ENCODE results near the gene ZNF324. TPM values are rescaled to one million over a fixed set of nuclear protein-coding genes. Genes with fewer than 3 reads are reported as not detected.

ZNF324 gene
- total and polyA plus RNA-seq, 9 donors = 3.9 to 20.2 (median 17.3) TPM

DNA sequence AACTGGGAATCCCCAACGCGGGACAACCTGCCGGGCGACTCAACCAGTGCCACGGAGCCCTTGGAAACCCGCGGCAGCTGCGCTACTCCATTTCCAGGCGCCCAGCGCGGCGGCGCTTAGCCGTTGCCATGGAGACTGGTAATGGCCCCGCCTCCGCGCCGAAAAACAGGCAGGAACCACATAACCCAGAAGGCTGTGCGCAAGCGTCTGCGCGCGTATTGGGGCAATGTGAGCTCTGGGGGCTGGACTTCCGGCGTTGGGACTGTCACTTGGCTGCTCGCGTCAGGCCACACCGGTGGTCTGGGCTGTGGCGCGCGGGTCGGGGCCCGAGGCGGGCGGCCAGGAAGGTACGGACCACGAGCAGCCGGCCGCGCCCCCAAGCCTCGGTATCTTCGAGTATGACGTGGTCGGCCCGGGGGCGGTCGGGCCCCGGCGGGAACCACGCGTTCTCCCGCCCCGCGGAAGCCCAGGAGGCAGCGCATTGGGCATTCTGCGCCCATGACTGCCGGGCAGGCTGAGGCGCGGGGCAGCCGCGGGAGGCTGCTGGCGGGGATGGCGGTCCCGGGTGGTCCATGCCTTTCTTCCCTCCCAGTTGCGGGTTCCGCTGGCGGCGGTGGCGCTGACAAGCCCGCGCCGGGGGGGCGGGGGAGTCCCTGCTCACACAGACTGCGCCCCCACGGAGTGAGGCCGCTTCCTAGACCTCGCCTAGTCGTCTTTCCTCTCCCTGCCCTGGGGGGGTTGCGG lies 15.3 kb upstream of the ZNF324 start, which contains the start of gene ZNF324B:
Gene ZNF324B, plus strand, starts transcription at position 265 of the 744 bp plus-strand sequence. CDS start 2,080 bp downstream, outside the sequence.
- Histone ChIP-seq H3K36me3 (no peaks in the 10 kb centered on the region), H3K27me3 (no peaks in the 10 kb centered on the region), H3K4me1 (ENCODE audit: insufficient read depth) (no peaks in the 10 kb centered on the region), H3K9me3 (no peaks in the 10 kb centered on the region), H3K27ac (peak within 1 kb of the TSS; percentile 53 to 69), H3K4me3 (peak within 1 kb of the TSS; percentile 88)
- 0 to 1% (median 0%) methylated on average over 20 to 79 of the region's 79 CpGs for WGBS, 3 donors
- intact Hi-C loops (cut with DNase I) = no loop called here
- TF ChIP-seq POLR2A (IDR thresholded peaks at IDR 0.05) (no peak), EP300 (IDR thresholded peaks at IDR 0.05) (no peak), CTCF (IDR thresholded peaks at IDR 0.05) (no peak)
- DNase-seq = peak; percentile 94 to 97 (median 96)

- no peak overlapping the region for H3K4me3 ChIP-seq
- no peak for DNase-seq
- no peak overlapping the region for H3K27ac ChIP-seq
- no peaks in the 10 kb centered on the region for H3K9me3 ChIP-seq
- H3K27me3 ChIP-seq = no peaks in the 10 kb centered on the region
- H3K4me1 ChIP-seq (ENCODE audit: insufficient read depth) = no peaks in the 10 kb centered on the region
- intact Hi-C loops (cut with DNase I) = no loop called here
- no peaks in the 10 kb centered on the region for H3K36me3 ChIP-seq
- TF ChIP-seq EP300 (IDR thresholded peaks at IDR 0.05) (no peak), POLR2A (IDR thresholded peaks at IDR 0.05) (no peak), CTCF (IDR thresholded peaks at IDR 0.05) (no peak)
- WGBS, 3 donors = 90 to 95% (median 91%) methylated on average over 6 of the region's 6 CpGs
Observed at GRCh38 chr19:58453743-58454142, 13.1 kb upstream of the ZNF324 start.

DNA sequence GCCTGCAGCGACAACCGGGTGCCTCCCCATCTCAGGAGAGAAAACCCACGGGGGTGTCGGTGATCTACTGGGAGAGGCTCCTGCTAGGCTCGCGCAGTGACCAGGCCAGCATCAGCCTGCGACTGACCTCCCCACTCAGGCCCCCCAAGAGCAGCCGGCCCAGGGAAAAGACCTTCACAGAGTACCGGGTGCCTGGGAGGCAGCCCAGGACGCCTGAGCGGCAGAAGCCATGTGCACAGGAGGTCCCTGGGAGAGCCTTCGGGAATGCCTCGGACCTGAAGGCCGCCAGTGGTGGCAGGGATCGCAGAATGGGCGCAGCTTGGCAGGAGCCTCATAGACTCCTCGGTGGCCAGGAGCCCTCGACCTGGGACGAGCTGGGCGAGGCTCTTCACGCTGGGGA lies 11.6 kb upstream of the ZNF324 start:
- DNase-seq = no peak
- WGBS, 3 donors = 91 to 94% (median 92%) methylated on average over 18 to 21 of the region's 21 CpGs
- Histone ChIP-seq H3K4me1 (ENCODE audit: insufficient read depth) (no peaks in the 10 kb centered on the region), H3K27ac (no peak overlapping the region), H3K36me3 (no peaks in the 10 kb centered on the region), H3K4me3 (no peak overlapping the region), H3K27me3 (no peaks in the 10 kb centered on the region), H3K9me3 (no peaks in the 10 kb centered on the region)
- TF ChIP-seq CTCF (IDR thresholded peaks at IDR 0.05) (no peak), POLR2A (IDR thresholded peaks at IDR 0.05) (no peak), EP300 (IDR thresholded peaks at IDR 0.05) (no peak)
- intact Hi-C loops (cut with DNase I) = no loop called here

DNA sequence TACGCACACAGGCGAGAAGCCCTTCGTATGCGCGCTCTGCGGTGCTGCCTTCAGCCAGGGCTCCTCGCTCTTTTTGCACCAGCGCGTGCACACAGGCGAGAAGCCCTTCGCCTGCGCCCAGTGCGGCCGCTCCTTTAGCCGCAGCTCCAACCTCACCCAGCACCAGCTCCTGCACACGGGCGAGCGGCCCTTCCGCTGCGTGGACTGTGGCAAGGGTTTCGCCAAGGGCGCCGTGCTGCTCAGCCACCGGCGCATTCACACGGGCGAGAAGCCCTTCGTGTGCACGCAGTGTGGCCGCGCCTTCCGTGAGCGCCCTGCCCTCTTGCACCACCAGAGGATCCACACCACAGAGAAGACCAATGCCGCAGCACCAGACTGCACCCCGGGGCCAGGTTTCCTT lies 10.8 kb upstream of the ZNF324 start:
- no peaks in the 10 kb centered on the region for H3K9me3 ChIP-seq
- H3K27ac ChIP-seq = no peak overlapping the region
- TF ChIP-seq EP300 (IDR thresholded peaks at IDR 0.05) (no peak), POLR2A (IDR thresholded peaks at IDR 0.05) (no peak), CTCF (IDR thresholded peaks at IDR 0.05) (no peak)
- WGBS, 3 donors = 95 to 96% (median 96%) methylated on average over 35 of the region's 35 CpGs
- no peak overlapping the region for H3K4me3 ChIP-seq
- DNase-seq = no peak
- no peaks in the 10 kb centered on the region for H3K36me3 ChIP-seq
- H3K4me1 ChIP-seq (ENCODE audit: insufficient read depth) = no peaks in the 10 kb centered on the region
- intact Hi-C loops (cut with DNase I) = no loop called here
- H3K27me3 ChIP-seq = no peaks in the 10 kb centered on the region
